Stomach (tissue), 19 donors: ENCODE results near the gene PKP4. TPM values are rescaled to one million over a fixed set of nuclear protein-coding genes. Genes with fewer than 3 reads are reported as not detected.

Experiments
- DNase-seq, 2 donors: peaks; one replicate each; pipeline versions ENCODE4 v3.0.0 to v3.0.0-alpha.2; 2013 to 2019
- H3K27ac ChIP-seq, 5 donors: fragments of 200-600 bp in 4 of 5; sonication (generic) in 4 of 5; one replicate each; pipeline ENCODE4 v1.5.1; 2013 to 2019; ENCODE audit warnings: mild to moderate bottlenecking in 1 of 5, moderate library complexity in 1 of 5
- H3K27me3 ChIP-seq, 3 donors: fragments of 200-600 bp; sonication (generic); one replicate each; pipeline ENCODE4 v1.5.1; 2017 to 2019; ENCODE audit warnings: mixed run types in 1 of 3
- H3K36me3 ChIP-seq, 4 donors: fragments of 200-600 bp; sonication (generic); 1 replicate in 3 of 4; 2 replicates in 1 of 4; pipeline ENCODE4 v1.5.1; 2016 to 2019
- H3K4me1 ChIP-seq, 4 donors: fragments of 200-600 bp; sonication (generic); one replicate each; pipeline ENCODE4 v1.5.1; 2016 to 2019
- H3K4me3 ChIP-seq, 4 donors: fragments of 200-600 bp; sonication (generic) in 3 of 4; one replicate each; pipeline ENCODE4 v1.5.1; 2016 to 2019; ENCODE audit warnings: mild to moderate bottlenecking in 1 of 4
- H3K9me3 ChIP-seq, 4 donors: fragments of 200-600 bp; sonication (generic); one replicate each; pipeline ENCODE4 v1.5.1; 2016 to 2019
- CTCF ChIP-seq, 7 experiments: fragments of 450-650 bp in 4 of 7; fragments of 200-600 bp in 3 of 7; sonication (generic) in 3 of 7; IDR thresholded peaks; one replicate each; pipeline ENCODE4 v1.5.1; 2016 to 2019; ENCODE audit warnings: antibody characterized with exemption in 7 of 7, control low read depth in 2 of 7, mild to moderate bottlenecking in 1 of 7
- EP300 ChIP-seq: sonication (generic); formaldehyde crosslinking; IDR thresholded peaks from one replicate; pipeline ENCODE4 v1.6.1; 2017; ENCODE audit warnings: antibody characterized with exemption
- POLR2A ChIP-seq, 4 donors: fragments of 450-650 bp; IDR thresholded peaks; one replicate each; pipeline ENCODE4 v1.6.1; 2016; ENCODE audit warnings: antibody characterized with exemption in 4 of 4, control low read depth in 2 of 4, mild to moderate bottlenecking in 1 of 4, moderate library complexity in 1 of 4
- POLR2AphosphoS5 ChIP-seq, 3 donors: sonication (generic); formaldehyde crosslinking; IDR thresholded peaks; one replicate each; pipeline ENCODE4 v1.6.1; 2016; ENCODE audit warnings: antibody characterized with exemption in 3 of 3
- WGBS, 5 donors: extraction: QIAGEN DNeasy Blood & Tissue Kit in 3 of 5; methylation state at CpG; one replicate each; pipeline versions ENCODE4 v1.1.5 to v1.1.7; 2013 to 2018; 5-methylcytosine and 5-hydroxymethylcytosine counted together
- intact Hi-C: fragments of 100-400 bp; cut with DNase I; formaldehyde crosslinking; loops from one replicate; pipeline ENCODE4 v1.15.1; 2023; ENCODE audit warnings: low total_unique reads
- long read RNA-seq, 10 donors: transcript quantifications; one replicate each; lab custom pipeline, GENCODE V29; 2026
- polyA plus RNA-seq, 3 donors: library from polyadenylated mRNA; stranded (reverse); fragments of 200-250 nt; gene quantifications; one replicate each; pipeline ENCODE4 v1.2.3, GENCODE V29; 2013
- total RNA-seq, 5 donors: library from RNA; depleted of rRNA; stranded (reverse); fragments of >200 nt; gene quantifications; one replicate each; pipeline versions ENCODE4 v1.1.0 to v1.2.3, GENCODE V29; 2014 to 2016
- donor health status: healthy with polysubstance abuse.
- donor health status: Bipolar disorder and iron deficiency.
- donor health status: healthy.

Gene PKP4
- total RNA-seq: 100 to 1,000 TPM in 3 of 5 donors, 10 to 100 TPM in 2; 71.4 to 223 (median 131) TPM
- 10 to 100 TPM; 20.5 to 24.6 (median 21.4) TPM for polyA plus RNA-seq
- long read RNA-seq, donor 1, partial matches to known transcripts: 0 of 1 reads
- long read RNA-seq, donor 1, other reads (novel, unspliced or antisense): 0 of 1 reads
- long read RNA-seq, donor 2, transcript PKP4-212 (3 exons, 452 nt): major isoform, 5 of 6 reads
- long read RNA-seq, donor 2, partial matches to known transcripts: 0 of 6 reads
- long read RNA-seq, donor 2, other reads (novel, unspliced or antisense): 0 of 6 reads
- long read RNA-seq, donor 3: 0 reads
- long read RNA-seq, donor 4: 0 reads
- long read RNA-seq, donor 5, partial matches to known transcripts: 0 of 4 reads
- long read RNA-seq, donor 5, other reads (novel, unspliced or antisense): 0 of 4 reads
- long read RNA-seq, donor 6: 0 reads
- long read RNA-seq, donor 7: 0 reads
- long read RNA-seq, donor 8, partial matches to known transcripts: 0 of 2 reads
- long read RNA-seq, donor 8, other reads (novel, unspliced or antisense): 0 of 2 reads
- long read RNA-seq, donor 9, partial matches to known transcripts: 0 of 1 reads
- long read RNA-seq, donor 9, other reads (novel, unspliced or antisense): 0 of 1 reads
- long read RNA-seq, donor 10: 0 reads

- Histone ChIP-seq H3K27me3 (no peaks in the 10 kb centered on the region), H3K27ac (peak within 1 kb of the TSS; percentile 90 to 98 (median 95)), H3K9me3 (no peaks in the 10 kb centered on the region), H3K36me3 (no peaks in the 10 kb centered on the region), H3K4me1 (peaks cover 4 to 48% (median 36%) of the 10 kb centered on the region in 4 donors), H3K4me3 (peak within 1 kb of the TSS; percentile 79 to 88 (median 86))
- 0 to 3% (median 0%) methylated on average over 11 to 47 of the region's 48 CpGs for WGBS, 5 donors
- TF ChIP-seq POLR2A (IDR thresholded peaks at IDR 0.05) (no peak), POLR2AphosphoS5 (IDR thresholded peaks at IDR 0.05) (peak; percentile 1 to 59 (median 23)), CTCF (IDR thresholded peaks at IDR 0.05) (peak in 3 of 7 experiments; percentile 10 to 29 (median 28))
- intact Hi-C loops: no loop called here
- DNase-seq: peak; percentile 90 to 98
Measured at GRCh38 chr2:158456309-158457066, at the start of gene PKP4, which contains the start of gene CCDC148. PKP4 (plus strand) TSS chr2:158456952; CDS start chr2:158533185, 76,233 bp downstream. CCDC148 (minus strand) TSS chr2:158456753; CDS start chr2:158456439, 314 bp downstream.

- no peaks in the 10 kb centered on the region for H3K36me3 ChIP-seq
- no peak overlapping the region for H3K27ac ChIP-seq
- peaks cover 0 to 9% (median 0%) of the 10 kb centered on the region in 4 donors for H3K4me1 ChIP-seq
- H3K9me3 ChIP-seq: peaks cover 0 to 20% (median 16%) of the 10 kb centered on the region in 4 donors
- WGBS, 5 donors: 73 to 84% (median 83%) methylated on average over 3 of the region's 3 CpGs
- TF ChIP-seq POLR2A (IDR thresholded peaks at IDR 0.05) (no peak), POLR2AphosphoS5 (IDR thresholded peaks at IDR 0.05) (no peak), EP300 (no peak)
- no peaks in the 10 kb centered on the region for H3K27me3 ChIP-seq
- intact Hi-C loops: no loop called here
- H3K4me3 ChIP-seq: no peak overlapping the region
- DNase-seq: no peak
Measured at GRCh38 chr2:158407031-158407430, 49.7 kb upstream of the PKP4 start.

- H3K4me3 ChIP-seq: no peak overlapping the region
- TF ChIP-seq POLR2AphosphoS5 (IDR thresholded peaks at IDR 0.05): no peak
- TF ChIP-seq EP300: no peak
- TF ChIP-seq POLR2A (IDR thresholded peaks at IDR 0.05): no peak
- no peak for TF ChIP-seq CTCF (IDR thresholded peaks at IDR 0.05)
- peaks cover 0 to 3% (median 0%) of the 10 kb centered on the region in 4 donors for H3K4me1 ChIP-seq
- H3K27ac ChIP-seq: no peak overlapping the region
- no peak for DNase-seq
- H3K36me3 ChIP-seq: no peaks in the 10 kb centered on the region
- peaks cover 0 to 22% (median 16%) of the 10 kb centered on the region in 4 donors for H3K9me3 ChIP-seq
- intact Hi-C loops: no loop called here
- 93 to 100% (median 97%) methylated on average over 1 of the region's 1 CpG for WGBS, 5 donors
- H3K27me3 ChIP-seq: no peaks in the 10 kb centered on the region
Measured at GRCh38 chr2:158410132-158410531, 46.6 kb upstream of the PKP4 start.

GRCh38 chr2:158411748-158412147 is 45.0 kb upstream of the PKP4 start:
- intact Hi-C loops: no loop called here
- DNase-seq: no peak
- H3K36me3 ChIP-seq: no peaks in the 10 kb centered on the region
- H3K4me1 ChIP-seq: peaks cover 0 to 3% (median 0%) of the 10 kb centered on the region in 4 donors
- no peaks in the 10 kb centered on the region for H3K27me3 ChIP-seq
- H3K4me3 ChIP-seq: no peak overlapping the region
- TF ChIP-seq CTCF (IDR thresholded peaks at IDR 0.05): no peak
- no peak for TF ChIP-seq POLR2AphosphoS5 (IDR thresholded peaks at IDR 0.05)
- peaks cover 0 to 36% (median 29%) of the 10 kb centered on the region in 4 donors for H3K9me3 ChIP-seq
- H3K27ac ChIP-seq: no peak overlapping the region
